Parathyroid adenoma (tissue), 2 donors: ENCODE measurements around the gene EFHC1.

Experiments used
- H2AFZ ChIP-seq: fragments of 300-600 bp; sonication (generic); one replicate; pipeline ENCODE4 v1.7.0; 2017; ENCODE audit warnings: antibody characterized with exemption, mild to moderate bottlenecking
- H3K27ac ChIP-seq: fragments of 300-600 bp; sonication (generic); one replicate; pipeline ENCODE4 v1.7.0; 2017
- H3K27me3 ChIP-seq: fragments of 300-600 bp; sonication (generic); one replicate; pipeline ENCODE4 v1.7.0; 2017; ENCODE audit warnings: low read length; ENCODE audit not compliant: control insufficient read depth, insufficient read depth
- H3K36me3 ChIP-seq: fragments of 300-600 bp; sonication (generic); one replicate; pipeline ENCODE4 v1.7.0; 2017; ENCODE audit warnings: low read length; ENCODE audit not compliant: control insufficient read depth, insufficient read depth
- H3K4me1 ChIP-seq: fragments of 300-600 bp; sonication (generic); one replicate; pipeline ENCODE4 v1.7.0; 2017; ENCODE audit warnings: control low read depth
- H3K4me2 ChIP-seq: fragments of 300-600 bp; sonication (generic); one replicate; pipeline ENCODE4 v1.7.0; 2017; ENCODE audit warnings: low read length
- H3K4me3 ChIP-seq: fragments of 300-600 bp; sonication (generic); one replicate; pipeline ENCODE4 v1.7.0; 2017; ENCODE audit warnings: low read depth, low read length
- H3K79me2 ChIP-seq: fragments of 300-600 bp; sonication (generic); one replicate; pipeline ENCODE4 v1.7.0; 2017; ENCODE audit warnings: control low read depth
- H3K9ac ChIP-seq: fragments of 300-600 bp; sonication (generic); one replicate; pipeline ENCODE4 v1.7.0; 2017; ENCODE audit warnings: mild to moderate bottlenecking
- H3K9me3 ChIP-seq: fragments of 300-600 bp; sonication (generic); one replicate; pipeline ENCODE4 v1.7.0; 2017; ENCODE audit warnings: low read length; ENCODE audit not compliant: control insufficient read depth
- CTCF ChIP-seq: fragments of 300-600 bp; sonication (generic); IDR thresholded peaks from one replicate; pipeline ENCODE4 v1.7.0; 2017; ENCODE audit warnings: antibody characterized with exemption, mild to moderate bottlenecking
- donor health status: primary hyperparathyroidism.

Gene EFHC1

DNA sequence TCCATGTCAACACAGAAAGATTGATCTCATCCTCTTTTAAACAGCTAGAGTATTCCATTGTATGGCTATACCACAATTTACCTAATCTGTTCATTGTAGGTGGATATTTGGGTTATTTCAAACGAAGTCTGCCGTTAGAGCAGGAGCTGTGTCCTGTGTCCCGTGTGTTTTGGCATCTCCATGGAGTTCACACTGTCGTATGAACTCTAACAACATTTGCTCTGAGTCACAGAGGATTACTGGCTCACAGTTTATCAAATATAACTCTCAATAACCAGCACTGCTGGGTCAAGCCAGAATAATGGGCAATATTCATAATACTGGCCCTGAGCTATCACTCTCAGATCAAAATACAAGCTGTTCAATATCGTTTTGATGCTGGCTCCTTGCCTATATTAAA, 140.3 kb downstream of the EFHC1 start:
- no peak overlapping the region for H3K4me2 ChIP-seq
- no peak for TF ChIP-seq CTCF
- no peak overlapping the region for H3K27ac ChIP-seq
- H3K4me1 ChIP-seq, result no peaks in the 10 kb centered on the region
- H3K9ac ChIP-seq, result no peak overlapping the region
- H3K9me3 ChIP-seq, result no peaks in the 10 kb centered on the region
- no peaks in the 10 kb centered on the region for H3K36me3 ChIP-seq
- H2AFZ ChIP-seq, result no peak overlapping the region
- no peak overlapping the region for H3K4me3 ChIP-seq
- H3K79me2 ChIP-seq, result peaks cover 3% of the 10 kb centered on the region
- no peaks in the 10 kb centered on the region for H3K27me3 ChIP-seq

- Histone ChIP-seq H3K27me3 (no peaks in the 10 kb centered on the region), H3K4me2 (no peak overlapping the region)
Observed at GRCh38 chr6:52562911-52563310, 142.8 kb downstream of the EFHC1 start.

DNA sequence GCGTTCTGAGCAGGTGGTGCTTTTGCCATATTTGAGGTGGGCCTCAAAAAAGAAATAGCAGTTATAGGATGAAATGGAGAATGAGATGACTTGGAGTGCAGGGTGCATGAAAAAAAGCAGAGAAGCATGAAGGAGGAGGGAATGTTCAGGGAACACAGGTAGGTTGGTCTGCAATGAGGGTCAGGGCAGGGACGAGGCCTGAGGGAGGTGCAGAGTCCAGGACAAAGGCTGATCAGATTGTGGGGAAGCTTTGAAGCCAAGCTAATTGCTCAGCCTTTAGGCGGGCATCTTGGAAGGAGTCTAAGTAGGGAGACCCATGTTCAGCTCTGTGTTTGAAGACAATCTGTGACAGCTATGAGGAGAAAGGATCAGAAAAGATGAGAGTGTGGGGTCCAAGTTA, 144.7 kb downstream of the EFHC1 start:
- peaks cover 5% of the 10 kb centered on the region for H3K79me2 ChIP-seq
- H3K9ac ChIP-seq, result no peak overlapping the region
- no peak for TF ChIP-seq CTCF
- no peaks in the 10 kb centered on the region for H3K4me1 ChIP-seq
- no peak overlapping the region for H3K27ac ChIP-seq
- H3K4me3 ChIP-seq, result no peak overlapping the region
- no peak overlapping the region for H2AFZ ChIP-seq
- no peaks in the 10 kb centered on the region for H3K27me3 ChIP-seq
- H3K36me3 ChIP-seq, result no peaks in the 10 kb centered on the region
- no peak overlapping the region for H3K4me2 ChIP-seq
- H3K9me3 ChIP-seq, result no peaks in the 10 kb centered on the region

More at GRCh38 chr6:52562911-52563310, 142.8 kb downstream of the EFHC1 start:
- Histone ChIP-seq H3K9ac (no peak overlapping the region), H3K27ac (no peak overlapping the region), H3K4me1 (no peaks in the 10 kb centered on the region), H2AFZ (no peak overlapping the region), H3K36me3 (no peaks in the 10 kb centered on the region), H3K9me3 (no peaks in the 10 kb centered on the region), H3K79me2 (peaks cover 5% of the 10 kb centered on the region), H3K4me3 (no peak overlapping the region)
- TF ChIP-seq CTCF, result no peak

DNA sequence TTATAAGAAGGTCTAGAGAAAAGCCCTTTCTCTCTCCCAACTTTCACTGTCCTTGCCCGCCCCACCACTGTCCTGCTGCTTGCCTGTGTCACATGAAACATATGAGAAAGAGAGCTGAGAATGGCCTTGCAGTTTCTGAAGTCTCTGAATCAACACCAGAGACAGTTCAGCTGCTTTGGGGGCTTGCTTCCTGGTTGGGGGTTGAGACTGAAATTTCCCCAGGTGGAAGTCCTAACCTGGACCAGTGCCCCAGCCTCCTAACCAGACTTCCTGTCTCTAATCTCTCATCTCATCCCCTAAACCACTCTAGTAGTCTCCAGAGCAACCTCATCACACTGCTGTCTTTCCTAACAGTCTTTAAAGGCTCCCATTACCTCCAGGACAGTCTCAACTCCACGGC, 146.1 kb downstream of the EFHC1 start:
- peaks cover 7% of the 10 kb centered on the region for H3K79me2 ChIP-seq
- no peaks in the 10 kb centered on the region for H3K27me3 ChIP-seq
- no peaks in the 10 kb centered on the region for H3K36me3 ChIP-seq
- no peak for TF ChIP-seq CTCF
- H3K4me3 ChIP-seq, result no peak overlapping the region
- H3K9ac ChIP-seq, result no peak overlapping the region
- H3K9me3 ChIP-seq, result no peaks in the 10 kb centered on the region
- no peak overlapping the region for H3K27ac ChIP-seq
- no peaks in the 10 kb centered on the region for H3K4me1 ChIP-seq
- H3K4me2 ChIP-seq, result no peak overlapping the region
- no peak overlapping the region for H2AFZ ChIP-seq

GRCh38 chr6:52566853-52567279, 146.7 kb downstream of the EFHC1 start:
- Histone ChIP-seq H3K27ac (no peak overlapping the region), H3K79me2 (peaks cover 8% of the 10 kb centered on the region), H3K4me3 (no peak overlapping the region), H3K9me3 (no peaks in the 10 kb centered on the region), H2AFZ (no peak overlapping the region), H3K9ac (no peak overlapping the region), H3K4me1 (no peaks in the 10 kb centered on the region), H3K27me3 (no peaks in the 10 kb centered on the region), H3K4me2 (no peak overlapping the region), H3K36me3 (no peaks in the 10 kb centered on the region)
- TF ChIP-seq CTCF, result no peak
